ENCODE data around the gene RIMS3.
"Not testable (repeated sequence)": the region's sequence is repeated elsewhere in the genome, so short reads cannot be mapped to it uniquely, and the experiment has no call there.

- not testable (repeated sequence) for TF ChIP-seq CTCF (IDR thresholded peaks at IDR 0.05; ENCODE audit: insufficient read depth, low read length, poor library complexity, severe bottlenecking); EZH2phosphoT487 (conservative IDR thresholded peaks at IDR 0.05; ENCODE audit: low read length)
Measured at GRCh38 chr1:40574805-40575204, 90.7 kb downstream of the RIMS3 start.
